Right lobe of liver (tissue), 6 donors: Measurements from ENCODE around the gene OSBPL10. TPM values are rescaled to one million over a fixed set of nuclear protein-coding genes. Genes with fewer than 3 reads are reported as not detected.

Experiments used
- ATAC-seq, 4 donors: fragments of 200-7000 bp; cut with Tn5 transposase; one replicate each; pipeline ENCODE4 v1.9.1; 2020; ENCODE audit warnings: mild to moderate bottlenecking in 4 of 4, moderate library complexity in 4 of 4
- DNase-seq, 3 donors: peaks; one replicate each; pipeline ENCODE4 v3.0.0-alpha.2; 2020
- H3K27ac ChIP-seq, 3 donors: fragments of 200-600 bp; one replicate each; pipeline ENCODE4 v1.8.0; 2022
- H3K27me3 ChIP-seq, 2 donors: fragments of 200-600 bp; one replicate each; pipeline ENCODE4 v1.8.0; 2022
- H3K36me3 ChIP-seq, 4 donors: fragments of 200-600 bp; sonication (generic) in 1 of 4; one replicate each; pipeline versions ENCODE4 v1.5.1 to v1.8.0; 2017 to 2022; ENCODE audit warnings: control low read depth in 1 of 4
- H3K4me1 ChIP-seq, 4 donors: fragments of 200-600 bp; sonication (generic) in 1 of 4; one replicate each; pipeline versions ENCODE4 v1.5.1 to v1.8.0; 2017 to 2022; ENCODE audit warnings: control low read depth in 1 of 4
- H3K4me3 ChIP-seq, 3 donors: fragments of 200-600 bp; one replicate each; pipeline ENCODE4 v1.8.0; 2022
- H3K9me3 ChIP-seq, 4 donors: fragments of 200-600 bp; sonication (generic) in 1 of 4; one replicate each; pipeline versions ENCODE4 v1.5.1 to v1.8.0; 2017 to 2022; ENCODE audit warnings: control low read depth in 1 of 4
- POLR2A ChIP-seq: fragments of 450-650 bp; IDR thresholded peaks from one replicate; pipeline ENCODE4 v1.6.1; 2017; ENCODE audit warnings: antibody characterized with exemption, mild to moderate bottlenecking
- WGBS: methylation state at CpG from one replicate; pipeline ENCODE4 v1.1.6; 2018; ENCODE audit warnings: low coverage, low lambda C conversion rate; ENCODE audit not compliant: insufficient coverage; ENCODE audit errors: missing lambda C conversion rate; 5-methylcytosine and 5-hydroxymethylcytosine counted together
- intact Hi-C, 2 donors: fragments of 100-400 bp; cut with DNase I; formaldehyde crosslinking; loops; one replicate each; pipeline versions ENCODE4 v1.11.2 to v1.14.1; 2022
- total RNA-seq, 6 experiments: library from RNA; depleted of rRNA in 2 of 6; stranded (reverse); fragments of >200 nt in 2 of 6; fragmentation: NEBNext Ultra II Directional in 3 of 6; extraction: Animal tissue kit (Norgen Biotek cat#: 25700) in 3 of 6; gene quantifications; one replicate each; pipeline versions ENCODE4 v1.1.0 to v1.2.4, GENCODE V29; 2016 to 2023
- TF ChIP-seq, protein P1 (sequence below), 4 donors: fragments of 200-600 bp in 3 of 4; fragments of 450-650 bp in 1 of 4; IDR thresholded peaks; one replicate each; pipeline versions ENCODE4 v1.5.1 to v1.8.0; 2016 to 2022; ENCODE audit warnings: antibody characterized with exemption in 4 of 4, mild to moderate bottlenecking in 2 of 4
- donor health status: DM: no; HTN: yes; CAD: no.
- donor health status: DM: no; HTN: no; CAD: no.
- donor health status: DM: no; HTN: no; CAD: no.
- donor health status: DM: no; HTN: yes; CAD: no.
- donor health status: DM: no; HTN: yes; CAD: no.

The OSBPL10 gene
- total RNA-seq, 6 experiments from 2014 or later, result 2.2 to 13.0 (median 3.7) TPM

GRCh38 chr3:31793821-31794220, 187.2 kb downstream of the OSBPL10 start:
- DNase-seq (no peak), ATAC-seq (no peak)
- Histone ChIP-seq H3K27me3 (no peaks in the 10 kb centered on the region), H3K36me3 (no peaks in the 10 kb centered on the region), H3K4me3 (no peak overlapping the region), H3K4me1 (no peaks in the 10 kb centered on the region), H3K9me3 (no peaks in the 10 kb centered on the region), H3K27ac (no peak overlapping the region)
- intact Hi-C loops, result no loop called here
- no peak for TF ChIP-seq POLR2A
- TF ChIP-seq, protein P1, sequence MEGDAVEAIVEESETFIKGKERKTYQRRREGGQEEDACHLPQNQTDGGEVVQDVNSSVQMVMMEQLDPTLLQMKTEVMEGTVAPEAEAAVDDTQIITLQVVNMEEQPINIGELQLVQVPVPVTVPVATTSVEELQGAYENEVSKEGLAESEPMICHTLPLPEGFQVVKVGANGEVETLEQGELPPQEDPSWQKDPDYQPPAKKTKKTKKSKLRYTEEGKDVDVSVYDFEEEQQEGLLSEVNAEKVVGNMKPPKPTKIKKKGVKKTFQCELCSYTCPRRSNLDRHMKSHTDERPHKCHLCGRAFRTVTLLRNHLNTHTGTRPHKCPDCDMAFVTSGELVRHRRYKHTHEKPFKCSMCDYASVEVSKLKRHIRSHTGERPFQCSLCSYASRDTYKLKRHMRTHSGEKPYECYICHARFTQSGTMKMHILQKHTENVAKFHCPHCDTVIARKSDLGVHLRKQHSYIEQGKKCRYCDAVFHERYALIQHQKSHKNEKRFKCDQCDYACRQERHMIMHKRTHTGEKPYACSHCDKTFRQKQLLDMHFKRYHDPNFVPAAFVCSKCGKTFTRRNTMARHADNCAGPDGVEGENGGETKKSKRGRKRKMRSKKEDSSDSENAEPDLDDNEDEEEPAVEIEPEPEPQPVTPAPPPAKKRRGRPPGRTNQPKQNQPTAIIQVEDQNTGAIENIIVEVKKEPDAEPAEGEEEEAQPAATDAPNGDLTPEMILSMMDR (IDR thresholded peaks at IDR 0.05), result no peak
- WGBS, result no CpG with 5 or more reads among the region's 4 CpGs

DNA sequence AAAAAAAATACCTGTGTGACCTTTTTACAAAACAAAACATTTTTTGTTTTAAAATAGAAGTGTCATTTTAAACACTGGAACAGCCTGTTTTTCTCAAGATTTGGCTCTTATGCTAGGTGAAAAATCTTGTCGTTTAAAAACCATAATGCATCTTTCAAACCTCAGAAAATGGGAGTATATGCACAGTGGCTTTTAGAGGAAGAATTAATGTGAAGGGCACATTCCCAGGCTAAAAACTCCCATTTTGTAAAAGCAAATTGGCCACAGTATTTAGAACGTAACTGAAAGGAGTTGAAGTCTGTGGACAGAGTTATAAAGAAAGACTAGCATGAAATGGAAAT, 190.0 kb downstream of the OSBPL10 start:
- DNase-seq (no peak), ATAC-seq (no peak)
- Histone ChIP-seq H3K27me3 (no peaks in the 10 kb centered on the region), H3K36me3 (no peaks in the 10 kb centered on the region), H3K9me3 (no peaks in the 10 kb centered on the region), H3K4me1 (no peaks in the 10 kb centered on the region), H3K4me3 (no peak overlapping the region), H3K27ac (no peak overlapping the region)
- intact Hi-C loops, result no loop called here
- TF ChIP-seq, protein P1 (IDR thresholded peaks at IDR 0.05), result no peak
- TF ChIP-seq POLR2A, result no peak
- WGBS, result 76% methylated on average over 2 of the region's 2 CpGs

DNA sequence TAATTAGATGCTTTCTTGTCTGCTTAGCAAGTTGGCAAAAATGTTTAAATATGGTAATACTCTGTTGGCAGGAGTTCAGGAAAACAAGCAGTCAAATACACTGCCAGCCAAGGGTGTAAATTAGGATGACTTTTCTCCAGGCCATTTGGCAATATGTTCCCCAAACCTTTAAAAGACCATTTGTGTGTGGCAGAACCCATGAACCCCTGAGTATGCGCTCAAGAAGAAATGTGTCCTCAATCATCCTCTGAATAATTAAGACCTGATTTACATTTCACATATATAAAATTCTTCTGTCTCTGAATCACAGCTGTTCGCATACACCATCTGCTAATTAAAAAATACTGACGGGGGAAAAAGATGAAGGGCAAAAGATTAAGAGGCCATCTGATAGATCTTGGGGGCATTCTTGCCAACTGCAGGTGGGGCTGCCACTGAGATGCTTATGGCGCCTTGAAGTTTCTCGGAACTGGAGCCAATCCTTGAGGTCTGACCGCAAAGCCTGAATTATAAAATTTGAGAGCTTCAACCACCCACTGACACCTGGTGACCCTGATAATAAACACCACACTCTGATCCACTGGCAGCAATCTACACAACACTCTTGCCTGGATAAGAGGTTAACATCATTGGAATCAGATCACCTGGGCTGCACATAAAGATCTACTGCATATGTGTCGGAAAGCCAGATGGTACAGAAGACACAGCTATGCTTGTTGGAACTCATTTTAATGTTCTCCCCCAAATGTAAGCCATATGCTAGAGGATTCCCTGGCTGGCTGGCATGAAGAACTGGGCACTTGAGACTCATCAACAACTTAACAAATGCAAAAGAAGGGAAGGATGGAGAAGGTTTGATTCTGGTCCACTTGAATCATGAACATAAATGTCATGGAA, 190.6 kb downstream of the OSBPL10 start:
- H3K27me3 ChIP-seq, result no peaks in the 10 kb centered on the region
- DNase-seq (no peak), ATAC-seq (no peak)
- H3K27ac ChIP-seq, result no peak overlapping the region
- no peak overlapping the region for H3K4me3 ChIP-seq
- H3K4me1 ChIP-seq, result no peaks in the 10 kb centered on the region
- no peak for TF ChIP-seq POLR2A
- TF ChIP-seq, protein P1 (IDR thresholded peaks at IDR 0.05), result no peak
- no peaks in the 10 kb centered on the region for H3K9me3 ChIP-seq
- intact Hi-C loops, result no loop called here
- 86% methylated on average over 7 of the region's 7 CpGs for WGBS
- no peaks in the 10 kb centered on the region for H3K36me3 ChIP-seq

GRCh38 chr3:31789429-31789828, 191.6 kb downstream of the OSBPL10 start:
- Histone ChIP-seq H3K27me3 (no peaks in the 10 kb centered on the region), H3K4me3 (no peak overlapping the region), H3K27ac (no peak overlapping the region), H3K36me3 (no peaks in the 10 kb centered on the region), H3K9me3 (no peaks in the 10 kb centered on the region), H3K4me1 (no peaks in the 10 kb centered on the region)
- DNase-seq (no peak), ATAC-seq (no peak)
- 17% methylated on average over 1 of the region's 5 CpGs for WGBS
- TF ChIP-seq, protein P1 (IDR thresholded peaks at IDR 0.05), result no peak
- TF ChIP-seq POLR2A, result no peak
- intact Hi-C loops, result no loop called here
